Mucosa of gallbladder (tissue), 1 donor: ENCODE data around the gene VMP1. TPM values are rescaled to one million over a fixed set of nuclear protein-coding genes. Genes with fewer than 3 reads are reported as not detected.
"Not testable (repeated sequence)": the region's sequence is repeated elsewhere in the genome, so short reads cannot be mapped to it uniquely, and the experiment has no call there.

Experiments used
- DNase-seq: peaks from one replicate; pipeline ENCODE4 v3.0.0-alpha.2; 2020; ENCODE audit warnings: low spot score
- total RNA-seq: library from RNA; stranded (reverse); gene quantifications from one replicate; pipeline ENCODE4 v1.2.1, GENCODE V29; 2021
- donor health status: DM: no; HTN: no; CAD: no.

The VMP1 gene
- total RNA-seq, 1 donor from 2014 or later = 167 TPM

DNA sequence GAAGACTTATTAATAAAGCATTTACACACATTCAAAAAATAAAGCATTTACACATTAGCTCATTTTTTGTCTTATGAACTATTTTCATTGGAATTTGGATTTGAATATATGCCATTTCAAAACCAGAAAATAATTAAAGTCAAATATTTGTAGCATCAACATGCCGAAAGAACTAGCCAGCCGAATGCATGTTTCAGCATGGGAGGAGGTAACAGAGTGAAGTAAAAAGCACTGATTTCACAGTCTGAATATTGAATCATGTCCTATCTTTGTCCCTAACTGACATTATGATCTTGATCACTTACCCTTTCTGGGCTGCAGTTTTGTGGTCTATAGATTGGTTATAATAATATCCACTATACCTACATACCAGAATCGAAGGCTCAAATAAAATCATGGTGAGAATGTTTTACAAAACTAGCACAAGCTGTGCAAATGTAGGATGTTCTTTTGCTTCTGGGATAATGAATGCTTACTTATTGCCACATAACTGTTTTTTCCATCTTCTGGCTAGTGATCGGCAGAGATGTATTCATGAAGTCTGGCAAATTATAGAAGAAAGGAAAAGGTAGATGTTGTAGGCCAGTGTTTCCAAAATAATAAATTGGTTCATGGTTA, 100.5 kb downstream of the VMP1 start:
- no peak for DNase-seq

- no peak for DNase-seq
Measured at GRCh38 chr17:59810894-59811153, 103.4 kb downstream of the VMP1 start.

DNA sequence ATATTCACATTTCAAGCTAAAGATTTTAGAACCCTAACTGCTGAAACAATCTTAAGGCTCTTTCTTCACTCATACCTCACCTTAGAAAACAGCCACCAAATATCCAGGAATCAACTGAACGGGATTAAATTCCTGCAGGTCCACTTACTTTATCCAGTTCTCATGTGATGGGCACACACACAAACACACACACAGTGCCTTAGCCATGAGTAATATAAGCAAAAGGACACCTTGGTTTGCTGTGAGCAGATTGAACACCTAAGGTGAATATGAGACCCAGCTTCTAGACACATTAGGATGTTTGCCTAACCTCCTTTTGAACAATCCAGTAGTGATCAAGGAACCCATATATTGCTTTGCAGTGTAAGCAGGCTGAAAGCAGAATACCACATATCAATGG, 103.8 kb downstream of the VMP1 start:
- DNase-seq = no peak

- DNase-seq = no peak
Measured at GRCh38 chr17:59812139-59812538, 104.7 kb downstream of the VMP1 start.

DNA sequence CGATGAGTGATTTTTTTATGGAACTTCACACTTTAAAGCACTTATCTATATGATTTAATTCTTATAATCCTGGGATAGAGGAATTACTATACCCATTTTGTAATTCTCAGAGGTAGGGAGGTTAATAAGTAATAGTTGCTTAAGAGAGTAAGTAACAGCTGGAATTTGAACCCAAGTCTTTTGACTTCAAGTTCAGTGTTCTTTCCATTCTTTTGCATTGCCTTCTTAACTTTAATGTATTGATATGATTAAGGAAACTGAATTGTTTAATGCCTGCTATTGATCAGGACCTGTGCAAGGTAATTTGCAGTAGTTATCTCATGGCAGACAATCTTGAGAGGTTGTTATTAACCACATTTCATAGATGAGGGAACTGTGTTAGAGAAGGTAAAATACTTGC, 106.8 kb downstream of the VMP1 start:
- DNase-seq = no peak

- DNase-seq = no peak
Measured at GRCh38 chr17:59814685-59815084, 107.2 kb downstream of the VMP1 start.

GRCh38 chr17:59815965-59816364, 108.5 kb downstream of the VMP1 start:
- no peak for DNase-seq

- no peak for DNase-seq
Measured at GRCh38 chr17:59825533-59826322, 118.3 kb downstream of the VMP1 start.

- DNase-seq = no peak
Measured at GRCh38 chr17:59826706-59827453, 119.4 kb downstream of the VMP1 start.

GRCh38 chr17:59827721-59828477, 120.4 kb downstream of the VMP1 start:
- DNase-seq = no peak

DNA sequence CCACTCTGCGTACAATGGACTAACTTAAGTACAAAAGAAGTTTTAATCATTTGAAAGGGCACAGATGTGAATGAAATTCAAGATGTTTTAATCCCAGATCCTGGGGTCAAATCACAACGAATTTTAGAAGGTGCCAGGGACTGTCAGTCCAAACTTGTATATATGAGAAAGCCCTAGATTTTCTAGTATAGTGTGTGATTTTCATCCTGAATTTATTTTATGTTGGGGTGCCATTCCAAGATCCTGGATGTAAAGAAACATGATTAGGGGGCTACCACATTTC, 121.0 kb downstream of the VMP1 start:
- DNase-seq = no peak

DNA sequence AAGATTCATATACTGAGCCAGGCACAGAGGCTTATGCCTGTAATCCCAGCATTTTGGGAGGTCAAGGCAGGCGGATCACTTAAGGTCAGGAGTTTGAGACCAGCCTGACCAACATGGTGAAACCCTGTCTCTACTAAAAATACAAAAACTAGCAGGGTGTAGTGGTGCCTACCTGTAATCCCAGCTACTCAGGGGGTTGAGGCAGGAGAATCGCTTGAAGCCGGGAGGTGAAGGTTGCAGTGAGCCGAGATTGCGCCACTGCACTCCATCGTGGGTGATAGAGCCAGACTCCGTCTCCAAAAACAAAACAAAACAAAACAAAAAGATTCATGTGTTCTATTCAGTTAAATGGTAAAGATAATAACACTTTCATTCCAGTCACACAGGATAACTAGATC, 121.4 kb downstream of the VMP1 start:
- not testable (repeated sequence) for DNase-seq

DNA sequence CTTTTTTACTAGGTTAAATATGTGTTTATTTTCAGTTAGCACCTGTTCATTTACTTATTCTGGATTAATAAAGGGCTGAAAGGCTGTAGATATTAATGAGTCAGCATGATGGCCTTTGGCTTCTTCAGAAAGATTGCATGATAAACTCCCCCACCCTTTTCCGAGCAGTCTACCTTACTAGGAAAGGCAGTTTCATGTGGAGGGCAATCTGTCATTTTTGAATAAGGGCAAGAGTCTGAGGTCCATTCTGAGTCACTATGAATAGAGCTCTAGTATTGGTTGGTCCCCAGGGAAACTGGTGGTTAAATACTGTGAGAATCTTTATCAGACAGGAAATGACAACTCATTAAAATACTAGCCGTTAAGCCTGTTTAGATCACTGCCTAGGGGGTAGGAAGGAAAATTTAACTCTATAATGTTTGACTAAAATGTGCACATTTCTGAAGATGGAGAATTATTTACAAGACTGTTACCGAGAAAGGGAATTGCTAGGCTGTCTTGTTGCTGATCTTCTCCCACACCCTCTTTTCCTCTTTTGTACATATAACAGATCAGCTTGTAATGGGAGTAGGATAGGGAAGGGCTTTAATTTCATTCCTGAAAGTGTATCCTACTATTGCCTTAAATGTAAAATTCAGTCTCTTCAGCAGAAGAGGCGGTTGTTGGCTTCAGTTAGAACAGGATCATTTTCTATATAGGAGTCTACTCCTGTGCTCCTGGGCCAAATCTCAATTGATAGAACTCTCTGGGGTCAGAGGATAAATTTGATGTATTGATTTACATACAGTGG, 122.0 kb downstream of the VMP1 start:
- peak; percentile 64 for DNase-seq

DNA sequence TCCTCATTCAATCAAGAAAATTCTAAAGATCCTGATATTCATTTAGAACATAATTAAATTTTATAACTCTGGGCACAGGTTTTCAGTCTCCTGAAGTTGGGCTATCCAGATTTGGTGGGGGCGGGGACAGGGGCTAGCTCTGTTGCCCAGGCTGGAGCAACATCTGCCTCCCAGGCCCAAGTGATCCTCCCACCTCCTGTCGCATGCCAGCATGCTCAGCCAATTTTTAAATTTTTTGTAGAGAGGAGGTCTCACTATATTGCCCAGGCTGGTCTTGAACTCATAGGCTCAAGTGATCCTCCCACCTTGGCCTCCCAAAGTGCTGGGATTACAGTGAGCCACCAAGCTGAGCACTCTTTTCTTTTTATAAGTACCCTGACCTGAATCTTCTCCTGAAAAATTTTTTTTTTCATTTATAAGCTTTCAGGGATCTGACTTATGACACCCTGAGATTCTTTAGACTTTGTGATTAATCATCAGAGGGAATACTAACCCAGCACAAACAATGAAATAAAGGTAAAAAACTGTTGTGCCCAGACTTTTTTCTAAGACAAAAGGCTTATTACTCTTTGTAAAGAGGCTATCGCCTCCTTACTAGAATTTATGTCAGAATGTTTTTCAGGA, 122.7 kb downstream of the VMP1 start:
- DNase-seq = no peak

DNA sequence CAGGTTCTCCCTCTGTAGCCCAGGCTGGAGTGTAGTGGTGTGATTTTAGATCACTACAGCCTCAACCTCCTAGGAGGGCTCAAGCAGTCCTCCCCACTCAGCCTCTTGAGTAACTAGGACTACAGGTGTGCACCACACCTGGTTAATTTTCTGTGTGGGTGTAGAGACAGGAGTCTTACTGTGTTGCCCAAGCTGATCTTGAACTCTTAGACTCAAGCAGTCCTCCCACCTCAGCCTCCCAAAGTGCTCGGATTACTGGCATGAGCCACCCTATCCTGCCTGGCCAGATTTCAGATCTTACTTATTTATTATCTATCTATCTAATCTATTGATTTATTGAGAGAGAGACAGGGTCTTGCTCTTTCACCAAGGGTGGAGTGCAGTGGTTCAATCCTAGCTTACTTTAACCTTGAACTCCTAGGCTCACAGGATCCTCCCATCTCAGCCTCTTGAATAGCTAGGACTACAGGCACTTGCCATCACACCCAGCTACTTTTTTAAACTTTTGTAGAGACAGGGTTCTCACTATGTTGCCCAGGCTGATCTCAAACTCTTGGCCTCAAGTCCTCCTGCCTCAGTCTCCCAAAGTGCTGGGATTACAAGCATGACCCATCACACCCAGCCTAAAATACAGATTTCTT, 123.5 kb downstream of the VMP1 start:
- no peak for DNase-seq

GRCh38 chr17:59832883-59833379, 125.5 kb downstream of the VMP1 start:
- DNase-seq = no peak

GRCh38 chr17:59837308-59838051, 130.0 kb downstream of the VMP1 start:
- DNase-seq = peak; percentile 91

GRCh38 chr17:59838052-59838916, 130.8 kb downstream of the VMP1 start:
- no peak for DNase-seq
